SH-SY5Y (cell line): ENCODE measurements around the gene SFI1.

ENCODE experiments used
- GATA2 ChIP-seq: IDR thresholded peaks from 2 replicates; pipeline ENCODE4 v1.6.1; 2011; ENCODE audit warnings: mild to moderate bottlenecking, low read depth, low read length
- GATA3 ChIP-seq: IDR thresholded peaks from 2 replicates; pipeline ENCODE4 v1.6.1; 2011; ENCODE audit warnings: low read depth, mild to moderate bottlenecking, low read length, moderate library complexity

DNA sequence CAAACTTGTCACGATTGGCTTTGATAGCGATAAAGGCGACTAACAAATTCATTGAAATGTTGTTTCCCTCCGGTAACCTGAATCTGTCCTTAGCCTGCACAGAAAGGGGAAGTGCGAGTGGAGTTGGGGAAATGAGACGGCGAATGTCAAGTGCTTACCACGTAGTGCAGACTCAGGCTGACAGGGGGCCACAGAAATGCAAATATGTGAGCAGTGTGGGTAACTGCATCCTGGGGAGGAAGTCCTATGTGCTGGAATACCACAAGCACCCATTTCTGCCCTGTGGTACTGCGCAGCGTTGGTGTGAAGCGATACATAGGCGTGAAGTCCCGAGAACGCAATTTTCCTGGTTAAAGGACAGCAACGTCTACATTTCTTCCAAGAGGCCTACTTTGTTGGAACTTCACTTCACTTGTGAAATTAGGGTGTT, 5.8 kb upstream of the SFI1 start:
- no peak for TF ChIP-seq GATA3
- TF ChIP-seq GATA2: no peak
